ENCODE measurements around the gene HIPK1.

GRCh38 chr1:113886417-113887401 lies 42.4 kb upstream of the HIPK1 start:
- TF ChIP-seq, protein P1, sequence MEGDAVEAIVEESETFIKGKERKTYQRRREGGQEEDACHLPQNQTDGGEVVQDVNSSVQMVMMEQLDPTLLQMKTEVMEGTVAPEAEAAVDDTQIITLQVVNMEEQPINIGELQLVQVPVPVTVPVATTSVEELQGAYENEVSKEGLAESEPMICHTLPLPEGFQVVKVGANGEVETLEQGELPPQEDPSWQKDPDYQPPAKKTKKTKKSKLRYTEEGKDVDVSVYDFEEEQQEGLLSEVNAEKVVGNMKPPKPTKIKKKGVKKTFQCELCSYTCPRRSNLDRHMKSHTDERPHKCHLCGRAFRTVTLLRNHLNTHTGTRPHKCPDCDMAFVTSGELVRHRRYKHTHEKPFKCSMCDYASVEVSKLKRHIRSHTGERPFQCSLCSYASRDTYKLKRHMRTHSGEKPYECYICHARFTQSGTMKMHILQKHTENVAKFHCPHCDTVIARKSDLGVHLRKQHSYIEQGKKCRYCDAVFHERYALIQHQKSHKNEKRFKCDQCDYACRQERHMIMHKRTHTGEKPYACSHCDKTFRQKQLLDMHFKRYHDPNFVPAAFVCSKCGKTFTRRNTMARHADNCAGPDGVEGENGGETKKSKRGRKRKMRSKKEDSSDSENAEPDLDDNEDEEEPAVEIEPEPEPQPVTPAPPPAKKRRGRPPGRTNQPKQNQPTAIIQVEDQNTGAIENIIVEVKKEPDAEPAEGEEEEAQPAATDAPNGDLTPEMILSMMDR (IDR thresholded peaks at IDR 0.05): no peak
- TF ChIP-seq POLR2A (IDR thresholded peaks at IDR 0.05): no peak
- TF ChIP-seq POLR2AphosphoS5 (IDR thresholded peaks at IDR 0.05; ENCODE audit: insufficient read depth in 1 of 2, low read depth in 1 of 2): no peak

All from vagina (tissue), 2 donors.